GM04503 (cell line): ENCODE results near the gene CXCR3.
"Not testable (repeated sequence)": the region's sequence is repeated elsewhere in the genome, so short reads cannot be mapped to it uniquely, and the experiment has no call there.

Source experiments
- DNase-seq: peaks from one replicate; pipeline ENCODE4 v3.0.0-alpha.2; 2012; ENCODE audit warnings: low read depth

Gene CXCR3

GRCh38 chrX:71618303-71618721 lies at the start of gene CXCR3:
Gene CXCR3, minus strand, starts transcription at chrX:71618511. Its CDS starts 62 bp downstream, at chrX:71618449.
- DNase-seq = no peak

- no peak for DNase-seq
Observed at GRCh38 chrX:71667328-71668247, 49.3 kb upstream of the CXCR3 start, which contains the start of gene LOC101059915. Gene LOC101059915, plus strand, starts transcription at chrX:71667546.

- no peak for DNase-seq
Observed at GRCh38 chrX:71666240-71667223, 48.2 kb upstream of the CXCR3 start.

GRCh38 chrX:71665747-71666146 lies 47.4 kb upstream of the CXCR3 start:
- no peak for DNase-seq

GRCh38 chrX:71664889-71665491 lies 46.7 kb upstream of the CXCR3 start:
- no peak for DNase-seq

- DNase-seq = not testable (repeated sequence)
Observed at GRCh38 chrX:71664202-71664601, 45.9 kb upstream of the CXCR3 start.

- DNase-seq = not testable (repeated sequence)
Observed at GRCh38 chrX:71663238-71663637, 44.9 kb upstream of the CXCR3 start.

- DNase-seq = not testable (repeated sequence)
Observed at GRCh38 chrX:71662654-71663053, 44.3 kb upstream of the CXCR3 start.

GRCh38 chrX:71661919-71662318 lies 43.6 kb upstream of the CXCR3 start:
- DNase-seq = no peak

GRCh38 chrX:71660562-71661416 lies 42.5 kb upstream of the CXCR3 start:
- DNase-seq = no peak

GRCh38 chrX:71659959-71660358 lies 41.6 kb upstream of the CXCR3 start:
- no peak for DNase-seq

GRCh38 chrX:71659342-71659741 lies 41.0 kb upstream of the CXCR3 start:
- DNase-seq = no peak

- no peak for DNase-seq
Observed at GRCh38 chrX:71657267-71657666, 39.0 kb upstream of the CXCR3 start.

GRCh38 chrX:71653344-71653743 lies 35.0 kb upstream of the CXCR3 start:
- no peak for DNase-seq

- DNase-seq = no peak
Observed at GRCh38 chrX:71652405-71652804, 34.1 kb upstream of the CXCR3 start.

- no peak for DNase-seq
Observed at GRCh38 chrX:71650333-71650969, 32.1 kb upstream of the CXCR3 start.

GRCh38 chrX:71644406-71644805 lies 26.1 kb upstream of the CXCR3 start:
- DNase-seq = not testable (repeated sequence)

- no peak for DNase-seq
Observed at GRCh38 chrX:71640002-71640401, 21.7 kb upstream of the CXCR3 start.

GRCh38 chrX:71638409-71638808 lies 20.1 kb upstream of the CXCR3 start:
- no peak for DNase-seq

- DNase-seq = peak; percentile 5
Observed at GRCh38 chrX:71637848-71638247, 19.5 kb upstream of the CXCR3 start.

- DNase-seq = no peak
Observed at GRCh38 chrX:71637253-71637618, 18.9 kb upstream of the CXCR3 start.
